Calu3 (cell line): ENCODE measurements around the gene TEAD3. TPM values are rescaled to one million over a fixed set of nuclear protein-coding genes. Genes with fewer than 3 reads are reported as not detected.

Source experiments
- BruUV-seq: library from RNA; stranded (reverse); fragments of 400-500 nt; replicated peaks from 2 replicates; lab custom pipeline; 2021; lab: Mats Ljungman, UMichigan
- CTCF ChIA-PET: fragments of 300-600 bp; sonication (Branson Sonifier 250); formaldehyde crosslinking; loops from one replicate; lab custom pipeline; 2022; ENCODE audit warnings: antibody characterized with exemption; lab: Charles Lee
- DNase-seq: peaks from one replicate; pipeline ENCODE4 v3.0.0; 2022
- H3K27ac Mint-ChIP-seq: one replicate; pipeline ENCODE4 v1.8.0; 2022; ENCODE audit warnings: mixed read lengths; ENCODE audit not compliant: unreplicated experiment
- H3K27me3 Mint-ChIP-seq: one replicate; pipeline ENCODE4 v1.8.0; 2022; ENCODE audit warnings: mixed read lengths; ENCODE audit not compliant: unreplicated experiment
- H3K36me3 Mint-ChIP-seq: one replicate; pipeline ENCODE4 v1.8.0; 2022; ENCODE audit warnings: mild to moderate bottlenecking, moderate library complexity, mixed read lengths; ENCODE audit not compliant: insufficient read depth, unreplicated experiment
- H3K4me1 Mint-ChIP-seq: one replicate; pipeline ENCODE4 v1.8.0; 2022; ENCODE audit warnings: mild to moderate bottlenecking, low read depth, mixed read lengths; ENCODE audit not compliant: unreplicated experiment
- H3K4me3 Mint-ChIP-seq: one replicate; pipeline ENCODE4 v1.8.0; 2022; ENCODE audit warnings: mild to moderate bottlenecking, low read depth, moderate library complexity, mixed read lengths; ENCODE audit not compliant: unreplicated experiment
- H3K9me3 Mint-ChIP-seq: one replicate; pipeline ENCODE4 v1.8.0; 2022; ENCODE audit warnings: low read depth, mixed read lengths; ENCODE audit not compliant: unreplicated experiment
- CTCF ChIP-seq: fragments of 200-600 bp; IDR thresholded peaks from one replicate; pipeline ENCODE4 v1.8.0; 2022; ENCODE audit warnings: antibody characterized with exemption; ENCODE audit not compliant: unreplicated experiment
- intact Hi-C: fragments of 100-400 bp; cut with micrococcal nuclease; formaldehyde crosslinking; loops from one replicate; pipeline ENCODE4 v1.10.0; 2022; ENCODE audit not compliant: unreplicated experiment
- total RNA-seq: library from RNA; stranded (reverse); gene quantifications from 2 replicates; pipeline ENCODE4 v1.2.3, GENCODE V29; 2022

Gene TEAD3
- total RNA-seq, 1 experiment from 2014 or later: 27.3 TPM

GRCh38 chr6:35443341-35444030 is 53.4 kb downstream of the TEAD3 start:
- TF ChIP-seq CTCF: no peak
- Mint-ChIP-seq H3K27ac (no peak overlapping the region), H3K4me1 (no peaks in the 10 kb centered on the region), H3K4me3 (no peak overlapping the region), H3K27me3 (no peaks in the 10 kb centered on the region), H3K36me3 (no peaks in the 10 kb centered on the region), H3K9me3 (no peaks in the 10 kb centered on the region)
- intact Hi-C loops: no loop called here
- CTCF ChIA-PET: no interaction called here
- BruUV-seq: no TSS peak
- DNase-seq: no peak

GRCh38 chr6:35442693-35443092 is 54.2 kb downstream of the TEAD3 start:
- Mint-ChIP-seq H3K9me3 (no peaks in the 10 kb centered on the region), H3K27me3 (no peaks in the 10 kb centered on the region), H3K27ac (no peak overlapping the region), H3K36me3 (no peaks in the 10 kb centered on the region), H3K4me3 (no peak overlapping the region), H3K4me1 (no peaks in the 10 kb centered on the region)
- no peak for TF ChIP-seq CTCF
- CTCF ChIA-PET: interaction anchor here (0.7 kb wide), 1 partner anchor 1627 kb away, joined by 5 read pairs; no protein-coding TSS in a partner anchor
- BruUV-seq: no TSS peak
- intact Hi-C loops: no loop called here
- DNase-seq: no peak

GRCh38 chr6:35441642-35442041 is 55.2 kb downstream of the TEAD3 start:
- Mint-ChIP-seq H3K9me3 (no peaks in the 10 kb centered on the region), H3K27me3 (no peaks in the 10 kb centered on the region), H3K4me1 (no peaks in the 10 kb centered on the region), H3K4me3 (no peak overlapping the region), H3K27ac (no peak overlapping the region), H3K36me3 (no peaks in the 10 kb centered on the region)
- intact Hi-C loops: no loop called here
- BruUV-seq: no TSS peak
- CTCF ChIA-PET: no interaction called here
- TF ChIP-seq CTCF: no peak
- no peak for DNase-seq

GRCh38 chr6:35441205-35441604 is 55.7 kb downstream of the TEAD3 start:
- H3K4me1 Mint-ChIP-seq: no peaks in the 10 kb centered on the region
- H3K27me3 Mint-ChIP-seq: no peaks in the 10 kb centered on the region
- CTCF ChIA-PET: interaction anchor here (0.7 kb wide), 1 partner anchor 117 kb away, joined by 3 read pairs; no protein-coding TSS in a partner anchor
- no peak for DNase-seq
- H3K27ac Mint-ChIP-seq: no peak overlapping the region
- no peak for TF ChIP-seq CTCF
- no peak overlapping the region for H3K4me3 Mint-ChIP-seq
- H3K9me3 Mint-ChIP-seq: no peaks in the 10 kb centered on the region
- no TSS peak for BruUV-seq
- intact Hi-C loops: no loop called here
- H3K36me3 Mint-ChIP-seq: no peaks in the 10 kb centered on the region
